ENCODE data around the gene C10orf62.

DNA sequence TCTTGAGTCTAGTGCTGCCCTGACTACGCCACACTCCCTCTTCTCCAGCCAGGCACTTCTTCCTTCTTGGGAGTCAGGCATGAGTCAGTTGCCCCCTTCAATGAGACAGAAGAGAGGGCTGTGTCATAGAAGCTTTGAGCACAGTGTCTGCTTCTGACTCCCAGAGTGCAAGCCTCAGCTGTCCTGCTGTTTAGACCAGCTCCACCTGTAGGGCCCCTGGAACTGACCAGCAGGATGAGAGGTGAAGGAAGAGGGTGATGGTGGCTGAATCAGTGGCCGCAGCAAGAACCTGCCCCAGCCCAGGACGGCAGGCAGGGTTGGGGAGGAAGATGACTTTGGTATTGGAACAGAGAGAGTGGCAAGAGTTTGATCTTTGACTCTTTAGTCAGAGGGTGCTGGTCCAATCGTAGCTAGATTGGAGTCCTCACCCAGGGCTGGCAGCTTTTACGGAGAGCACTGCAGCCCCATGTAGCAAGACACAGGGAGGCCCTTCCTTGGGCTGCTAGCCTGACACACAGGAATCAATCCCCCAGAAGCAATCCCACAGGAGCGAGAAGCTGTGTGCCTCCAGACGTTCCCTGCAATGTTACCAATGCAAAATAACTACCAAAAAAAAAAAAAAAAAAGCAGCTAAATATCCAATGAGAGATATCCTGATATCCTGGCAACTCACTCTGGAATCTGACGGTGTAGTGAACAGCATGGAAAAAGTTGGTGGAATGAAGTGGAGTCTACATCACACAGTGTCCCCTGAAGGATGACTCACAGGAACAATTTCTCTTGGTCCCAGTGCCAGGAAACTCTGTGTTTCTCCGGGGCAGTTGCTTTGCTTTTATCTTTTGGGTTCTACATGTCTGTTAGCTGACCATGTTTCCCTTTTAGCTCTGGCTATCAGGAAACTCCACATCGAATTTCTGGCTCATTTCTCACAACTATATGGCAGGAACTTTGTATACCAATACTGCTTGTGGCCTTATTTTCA, 6.9 kb downstream of the C10orf62 start:
- TF ChIP-seq, protein P1, sequence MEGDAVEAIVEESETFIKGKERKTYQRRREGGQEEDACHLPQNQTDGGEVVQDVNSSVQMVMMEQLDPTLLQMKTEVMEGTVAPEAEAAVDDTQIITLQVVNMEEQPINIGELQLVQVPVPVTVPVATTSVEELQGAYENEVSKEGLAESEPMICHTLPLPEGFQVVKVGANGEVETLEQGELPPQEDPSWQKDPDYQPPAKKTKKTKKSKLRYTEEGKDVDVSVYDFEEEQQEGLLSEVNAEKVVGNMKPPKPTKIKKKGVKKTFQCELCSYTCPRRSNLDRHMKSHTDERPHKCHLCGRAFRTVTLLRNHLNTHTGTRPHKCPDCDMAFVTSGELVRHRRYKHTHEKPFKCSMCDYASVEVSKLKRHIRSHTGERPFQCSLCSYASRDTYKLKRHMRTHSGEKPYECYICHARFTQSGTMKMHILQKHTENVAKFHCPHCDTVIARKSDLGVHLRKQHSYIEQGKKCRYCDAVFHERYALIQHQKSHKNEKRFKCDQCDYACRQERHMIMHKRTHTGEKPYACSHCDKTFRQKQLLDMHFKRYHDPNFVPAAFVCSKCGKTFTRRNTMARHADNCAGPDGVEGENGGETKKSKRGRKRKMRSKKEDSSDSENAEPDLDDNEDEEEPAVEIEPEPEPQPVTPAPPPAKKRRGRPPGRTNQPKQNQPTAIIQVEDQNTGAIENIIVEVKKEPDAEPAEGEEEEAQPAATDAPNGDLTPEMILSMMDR (IDR thresholded peaks at IDR 0.05; ENCODE audit: extremely low read depth in 1 of 2, insufficient read depth in 1 of 2, low read depth in 1 of 2, low read length in 2 of 2), result no peak
- TF ChIP-seq POLR2AphosphoS5 (IDR thresholded peaks at IDR 0.05; ENCODE audit: insufficient read depth, low read depth, low read length) (peak; percentile 86), MYC (IDR thresholded peaks at IDR 0.05; ENCODE audit: low read depth, low read length) (no peak), POLR2A (IDR thresholded peaks at IDR 0.05; ENCODE audit: low read depth, low read length) (peak; percentile 66)
- TF ChIP-seq, protein P2, sequence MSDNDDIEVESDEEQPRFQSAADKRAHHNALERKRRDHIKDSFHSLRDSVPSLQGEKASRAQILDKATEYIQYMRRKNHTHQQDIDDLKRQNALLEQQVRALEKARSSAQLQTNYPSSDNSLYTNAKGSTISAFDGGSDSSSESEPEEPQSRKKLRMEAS (IDR thresholded peaks at IDR 0.05; ENCODE audit: insufficient read depth, insufficient read length), result no peak

All from endothelial cell of umbilical vein (primary cell).